HCT116 (cell line): ENCODE data around the gene ENGASE. TPM values are rescaled to one million over a fixed set of nuclear protein-coding genes. Genes with fewer than 3 reads are reported as not detected.

Source experiments
- ATAC-seq: fragments of 200-7000 bp; cut with Tn5 transposase; 2 replicates; pipeline ENCODE4 v1.9.1; 2020; ENCODE audit warnings: mild to moderate bottlenecking, moderate library complexity
- BruUV-seq: library from RNA; stranded (reverse); fragments of 400-500 nt; replicated peaks from 2 replicates; lab custom pipeline; 2021; lab: Mats Ljungman, UMichigan
- CTCF ChIA-PET: fragments of 300-600 bp; sonication (Branson Sonifier 250); formaldehyde crosslinking; loops from one replicate; lab custom pipeline; 2021; ENCODE audit warnings: antibody characterized with exemption; lab: Charles Lee
- POLR2A ChIA-PET: fragments of 300-600, 350-600 bp; sonication (Branson Sonifier 250); formaldehyde crosslinking; loops from one replicate; lab custom pipeline; 2021; ENCODE audit warnings: antibody characterized with exemption; lab: Charles Lee
- RAD21 ChIA-PET, 2 experiments: fragments of 300-600 bp; sonication (Branson Sonifier 250); formaldehyde crosslinking; loops; one replicate each; lab custom pipeline; 2023; ENCODE audit warnings: low total read pairs in 2 of 2; ENCODE audit not compliant: uncharacterized antibody in 2 of 2, unreplicated experiment in 2 of 2, low non-redundant PET in 1 of 2; lab: Charles Lee
- DNase-seq: peaks from one replicate; pipeline ENCODE4 v3.0.0-alpha.2; 2010; ENCODE audit warnings: low read depth, low spot score
- H2AFZ ChIP-seq: fragments of 200-600 bp; shearing (Covaris generic), sonication (generic); 2 replicates; pipeline ENCODE4 v1.6.1; 2017; ENCODE audit warnings: low read depth, mixed run types, mixed read lengths, antibody characterized with exemption, low read length; ENCODE audit not compliant: poor library complexity, severe bottlenecking
- H3K27ac ChIP-seq: 2 replicates; pipeline ENCODE4 v1.5.1; 2012; ENCODE audit warnings: low read depth, low read length
- H3K27me3 ChIP-seq: fragments of 200-600 bp; sonication (generic); 2 replicates; pipeline ENCODE4 v1.6.1; 2016; ENCODE audit warnings: mixed run types, low read length, mixed read lengths; ENCODE audit not compliant: insufficient read depth
- H3K36me3 ChIP-seq, 2 experiments: fragments of 200-500 bp in 1 of 2; fragments of 200-600 bp in 1 of 2; sonication (Bioruptor generic) in 1 of 2; sonication (generic) in 1 of 2; 2 replicates each; pipeline versions ENCODE4 v1.5.1 to v1.6.1; 2014 to 2016; ENCODE audit warnings: low read length in 2 of 2, inconsistent platforms in 1 of 2, mixed read lengths in 1 of 2, mixed run types in 1 of 2; ENCODE audit not compliant: insufficient read depth in 2 of 2, control insufficient read depth in 1 of 2
- H3K4me1 ChIP-seq, 2 experiments: fragments of 200-600 bp in 1 of 2; sonication (generic) in 1 of 2; 2 replicates each; pipeline versions ENCODE4 v1.5.1 to v1.6.1; 2012 to 2017; ENCODE audit warnings: low read length in 2 of 2, inconsistent platforms in 1 of 2, mild to moderate bottlenecking in 1 of 2, mixed read lengths in 1 of 2, mixed run types in 1 of 2, moderate library complexity in 1 of 2; ENCODE audit not compliant: insufficient read depth in 2 of 2, control insufficient read depth in 1 of 2
- H3K4me2 ChIP-seq: fragments of 200-600 bp; sonication (generic); 2 replicates; pipeline ENCODE4 v1.6.1; 2017; ENCODE audit warnings: mixed run types, low read length, mixed read lengths
- H3K4me3 ChIP-seq, 2 experiments: fragments of 200-600 bp in 1 of 2; sonication (generic) in 1 of 2; replicated peaks in 1 of 2; 2 replicates each; pipeline ENCODE4 v1.5.1; 2011 to 2016; ENCODE audit warnings: low read length in 2 of 2, control low read depth in 1 of 2, low read depth in 1 of 2, mild to moderate bottlenecking in 1 of 2, mixed read lengths in 1 of 2, mixed run types in 1 of 2
- H3K79me2 ChIP-seq: fragments of 200-600 bp; sonication (generic); 2 replicates; pipeline ENCODE4 v1.6.1; 2017; ENCODE audit warnings: mild to moderate bottlenecking, mixed run types, low read length, moderate library complexity, mixed read lengths; ENCODE audit not compliant: insufficient read depth
- H3K9ac ChIP-seq: fragments of 200-600 bp; sonication (generic); 2 replicates; pipeline ENCODE4 v1.6.1; 2016; ENCODE audit warnings: low read length, mixed read lengths
- H3K9me2 ChIP-seq: fragments of 200-600 bp; sonication (generic), shearing (Covaris generic); 2 replicates; pipeline ENCODE4 v1.6.1; 2017; ENCODE audit warnings: mixed run types, mild to moderate bottlenecking, moderate library complexity; ENCODE audit not compliant: insufficient read depth
- H3K9me3 ChIP-seq, 2 experiments: fragments of 200-500 bp in 1 of 2; fragments of 200-600 bp in 1 of 2; sonication (Bioruptor generic) in 1 of 2; sonication (generic) in 1 of 2; 2 replicates each; pipeline ENCODE4 v1.6.1; 2014 to 2017; ENCODE audit warnings: low read length in 2 of 2, mixed read lengths in 2 of 2, inconsistent platforms in 1 of 2, low read depth in 1 of 2, mild to moderate bottlenecking in 1 of 2, mixed run types in 1 of 2, moderate library complexity in 1 of 2; ENCODE audit not compliant: control insufficient read depth in 1 of 2, insufficient read depth in 1 of 2
- H4K20me1 ChIP-seq: fragments of 200-600 bp; sonication (generic), shearing (Covaris generic); 2 replicates; pipeline ENCODE4 v1.6.1; 2017; ENCODE audit warnings: mixed run types, mild to moderate bottlenecking, moderate library complexity; ENCODE audit not compliant: insufficient read depth
- CBX3 ChIP-seq: IDR thresholded peaks from 2 replicates; pipeline ENCODE4 v1.6.1; 2012; ENCODE audit warnings: low read depth
- CTCF ChIP-seq, 3 experiments: fragments of 200-600 bp in 1 of 3; sonication (generic) in 1 of 3; IDR thresholded peaks in 2 of 3; conservative IDR thresholded peaks in 1 of 3; 2 replicates each; pipeline ENCODE4 v1.5.1; 2012 to 2017; ENCODE audit warnings: low read depth in 2 of 3, low read length in 2 of 3, antibody characterized with exemption in 1 of 3, borderline replicate concordance in 1 of 3, control low read depth in 1 of 3, mild to moderate bottlenecking in 1 of 3, mixed read lengths in 1 of 3, mixed run types in 1 of 3, moderate library complexity in 1 of 3; ENCODE audit not compliant: insufficient read depth in 1 of 3
- JUND ChIP-seq: IDR thresholded peaks from 2 replicates; pipeline ENCODE4 v1.6.1; 2012
- MAX ChIP-seq: IDR thresholded peaks from 2 replicates; pipeline ENCODE4 v1.6.1; 2012
- POLR2AphosphoS5 ChIP-seq: IDR thresholded peaks from 2 replicates; pipeline ENCODE4 v1.6.1; 2011; ENCODE audit warnings: mild to moderate bottlenecking, low read depth, low read length, moderate library complexity
- SRF ChIP-seq: IDR thresholded peaks from 2 replicates; pipeline ENCODE4 v1.6.1; 2012; ENCODE audit warnings: low read depth
- ZBTB33 ChIP-seq: IDR thresholded peaks from 2 replicates; pipeline ENCODE4 v1.6.1; 2011; ENCODE audit warnings: mild to moderate bottlenecking, low read length, moderate library complexity; ENCODE audit not compliant: insufficient replicate concordance; ENCODE audit errors: extremely low read depth
- ZFX ChIP-seq: fragments of 450-650 bp; IDR thresholded peaks from 2 replicates; pipeline ENCODE4 v1.6.1; 2017
- ZNF274 ChIP-seq: fragments of 200-500 bp; sonication (Bioruptor generic); IDR thresholded peaks from 2 replicates; pipeline ENCODE4 v1.6.1; 2014; ENCODE audit warnings: mild to moderate bottlenecking, low read depth, low read length, inconsistent platforms
- intact Hi-C: fragments of 100-400 bp; cut with micrococcal nuclease; formaldehyde crosslinking; loops from 2 replicates; pipeline ENCODE4 v1.10.0; 2022
- total RNA-seq: library from RNA; stranded (reverse); gene quantifications from one replicate; pipeline ENCODE4 v1.2.1, GENCODE V29; 2021; ENCODE audit not compliant: unreplicated experiment

The ENGASE gene
- total RNA-seq, 1 experiment from 2014 or later = 54.2 TPM

- CTCF ChIA-PET = no interaction called here
- no peak overlapping the region; the same call in 1 of the 2 replicates for H3K27ac ChIP-seq
- H2AFZ ChIP-seq = no peak overlapping the region
- no peaks in the 10 kb centered on the region for H3K9me3 ChIP-seq
- ATAC-seq (no peak), DNase-seq (no peak)
- H3K9ac ChIP-seq = no peak overlapping the region
- BruUV-seq = no TSS peak
- peaks cover 0 to 8% of the 10 kb centered on the region in 2 experiments; a peak in 1 of 4 replicates for H3K4me1 ChIP-seq
- POLR2A ChIA-PET = no interaction called here
- H4K20me1 ChIP-seq = no peaks in the 10 kb centered on the region
- TF ChIP-seq CBX3 = no peak
- no peak for TF ChIP-seq MAX
- no peak for TF ChIP-seq ZBTB33
- TF ChIP-seq ZFX = no peak
- TF ChIP-seq SRF = no peak
- TF ChIP-seq ZNF274 = no peak
- no peak for TF ChIP-seq CTCF (IDR thresholded peaks at IDR 0.05 in 2 of 3, conservative IDR thresholded peaks at IDR 0.05 in 1 of 3; ENCODE audit: borderline replicate concordance in 1 of 3, insufficient read depth in 1 of 3, low read depth in 2 of 3, low read length in 2 of 3)
- TF ChIP-seq JUND = no peak
- TF ChIP-seq POLR2AphosphoS5 = no peak
- TF ChIP-seq, all 23 proteins: peak for 0
- Histone ChIP-seq H3K4me2 (no peak overlapping the region), H3K36me3 (no peaks in the 10 kb centered on the region), H3K27me3 (no peaks in the 10 kb centered on the region), H3K79me2 (no peaks in the 10 kb centered on the region), H3K9me2 (no peaks in the 10 kb centered on the region), H3K4me3 (no peak overlapping the region)
- intact Hi-C loops = no loop called here
- RAD21 ChIA-PET = interaction anchor here in 1 of 2 experiments (0.6 kb wide), 1 partner anchor 44 kb away, joined by 7 read pairs; no protein-coding TSS in a partner anchor
Measured at GRCh38 chr17:79048826-79049755, 25.5 kb upstream of the ENGASE start.
